ENCODE measurements around the gene TMPRSS5. TPM values are rescaled to one million over a fixed set of nuclear protein-coding genes. Genes with fewer than 3 reads are reported as not detected.

TMPRSS5 gene
- total RNA-seq, 1 experiment from 2014 or later = 0.07 TPM

- Histone ChIP-seq H3K9ac (ENCODE audit: low read length) (no peak overlapping the region), H3K9me3 (ENCODE audit: low read length) (no peaks in the 10 kb centered on the region), H3K27me3 (ENCODE audit: low read length) (no peaks in the 10 kb centered on the region), H3K4me1 (ENCODE audit: insufficient read depth, low read length) (peaks cover 20% of the 10 kb centered on the region), H3F3A (ENCODE audit: low read length, unreplicated experiment) (no peaks in the 10 kb centered on the region), H3K36me3 (ENCODE audit: low read depth, low read length) (no peaks in the 10 kb centered on the region), H3K27ac (ENCODE audit: low read length) (no peak overlapping the region), H3K4me3 (ENCODE audit: low read length) (no peak overlapping the region), H2AFZ (ENCODE audit: low read length) (no peak overlapping the region), H3K79me2 (ENCODE audit: low read length) (no peaks in the 10 kb centered on the region), H3K4me2 (ENCODE audit: low read length) (no peak overlapping the region), H4K20me1 (ENCODE audit: low read length) (no peaks in the 10 kb centered on the region), H3K9me2 (replicated peaks; ENCODE audit: low read length) (no peaks in the 10 kb centered on the region)
- TF ChIP-seq EZH2 (IDR thresholded peaks at IDR 0.05; ENCODE audit: low read length, unreplicated experiment) (no peak), CTCF (conservative IDR thresholded peaks at IDR 0.05; ENCODE audit: low read depth, low read length) (no peak), EZH2phosphoT487 (IDR thresholded peaks at IDR 0.05; ENCODE audit: borderline replicate concordance, low read length) (no peak)
- ChIA-PET CTCF (no interaction called here), POLR2A (ENCODE audit: unreplicated experiment) (no interaction called here)
- DNase-seq (no peak), ATAC-seq (no peak)
- intact Hi-C loops (cut with micrococcal nuclease) = no loop called here
- BruUV-seq (replicated peaks) = no TSS peak
Observed at GRCh38 chr11:113701491-113701890, 4.6 kb downstream of the TMPRSS5 start.

GRCh38 chr11:113698515-113698914 lies 7.6 kb downstream of the TMPRSS5 start:
- no peaks in the 10 kb centered on the region for H3K9me3 ChIP-seq (ENCODE audit: low read length)
- H3K4me1 ChIP-seq (ENCODE audit: insufficient read depth, low read length) = peaks cover 20% of the 10 kb centered on the region
- no peaks in the 10 kb centered on the region for H3F3A ChIP-seq (ENCODE audit: low read length, unreplicated experiment)
- BruUV-seq (replicated peaks) = no TSS peak
- no peaks in the 10 kb centered on the region for H3K79me2 ChIP-seq (ENCODE audit: low read length)
- no peaks in the 10 kb centered on the region for H3K9me2 ChIP-seq (replicated peaks; ENCODE audit: low read length)
- ATAC-seq (peak; percentile 37), DNase-seq (no peak)
- no peak overlapping the region for H3K4me3 ChIP-seq (ENCODE audit: low read length)
- H3K27ac ChIP-seq (ENCODE audit: low read length) = peak overlapping the region; percentile 56; the same call in 1 of the 2 replicates
- no peak overlapping the region for H3K9ac ChIP-seq (ENCODE audit: low read length)
- intact Hi-C loops (cut with micrococcal nuclease) = loop anchor here (1.0 to 2.0 kb wide), 3 partner anchors 18 to 111 kb away; no protein-coding TSS in a partner anchor
- ChIA-PET CTCF (no interaction called here), POLR2A (ENCODE audit: unreplicated experiment) (no interaction called here)
- no peak for TF ChIP-seq EZH2 (IDR thresholded peaks at IDR 0.05; ENCODE audit: low read length, unreplicated experiment)
- TF ChIP-seq EZH2phosphoT487 (IDR thresholded peaks at IDR 0.05; ENCODE audit: borderline replicate concordance, low read length) = no peak
- TF ChIP-seq CTCF (conservative IDR thresholded peaks at IDR 0.05; ENCODE audit: low read depth, low read length) = no peak
- no peaks in the 10 kb centered on the region for H4K20me1 ChIP-seq (ENCODE audit: low read length)
- peak overlapping the region; percentile 40 for H3K4me2 ChIP-seq (ENCODE audit: low read length)
- no peaks in the 10 kb centered on the region for H3K27me3 ChIP-seq (ENCODE audit: low read length)
- no peaks in the 10 kb centered on the region for H3K36me3 ChIP-seq (ENCODE audit: low read depth, low read length)
- no peak overlapping the region for H2AFZ ChIP-seq (ENCODE audit: low read length)

- peak overlapping the region; percentile 40 for H3K4me2 ChIP-seq (ENCODE audit: low read length)
- peak; percentile 91 for ATAC-seq
- no TSS peak for BruUV-seq (replicated peaks)
- no peak overlapping the region for H3K4me3 ChIP-seq (ENCODE audit: low read length)
- intact Hi-C loops (cut with micrococcal nuclease) = loop anchor here (1.0 to 2.0 kb wide), 3 partner anchors 19 to 111 kb away; no protein-coding TSS in a partner anchor
- TF ChIP-seq EZH2phosphoT487 (IDR thresholded peaks at IDR 0.05; ENCODE audit: borderline replicate concordance, low read length) (no peak), CTCF (conservative IDR thresholded peaks at IDR 0.05; ENCODE audit: low read depth, low read length) (no peak), EZH2 (IDR thresholded peaks at IDR 0.05; ENCODE audit: low read length, unreplicated experiment) (no peak)
- no peaks in the 10 kb centered on the region for H3K9me3 ChIP-seq (ENCODE audit: low read length)
- no peak overlapping the region for H2AFZ ChIP-seq (ENCODE audit: low read length)
- H3K9me2 ChIP-seq (replicated peaks; ENCODE audit: low read length) = no peaks in the 10 kb centered on the region
- POLR2A ChIA-PET (ENCODE audit: unreplicated experiment) = no interaction called here
- no peaks in the 10 kb centered on the region for H4K20me1 ChIP-seq (ENCODE audit: low read length)
- peaks cover 20% of the 10 kb centered on the region for H3K4me1 ChIP-seq (ENCODE audit: insufficient read depth, low read length)
- no peak overlapping the region for H3K9ac ChIP-seq (ENCODE audit: low read length)
- no peaks in the 10 kb centered on the region for H3F3A ChIP-seq (ENCODE audit: low read length, unreplicated experiment)
- DNase-seq = peak; percentile 82
- H3K27ac ChIP-seq (ENCODE audit: low read length) = peak overlapping the region; percentile 56
- no peaks in the 10 kb centered on the region for H3K79me2 ChIP-seq (ENCODE audit: low read length)
- CTCF ChIA-PET = no interaction called here
- no peaks in the 10 kb centered on the region for H3K36me3 ChIP-seq (ENCODE audit: low read depth, low read length)
- no peaks in the 10 kb centered on the region for H3K27me3 ChIP-seq (ENCODE audit: low read length)
Observed at GRCh38 chr11:113697756-113698407, 8.2 kb downstream of the TMPRSS5 start.

Data from PC-3 (cell line).